Skeletal muscle satellite cell (primary cell): Measurements from ENCODE around the gene SNCB.

Source experiments
- H3K27me3 ChIP-seq: 2 replicates; pipeline ENCODE4 v1.7.0; 2013; ENCODE audit warnings: low read length; ENCODE audit not compliant: control insufficient read depth, insufficient read depth
- H3K36me3 ChIP-seq: 2 replicates; pipeline ENCODE4 v1.7.0; 2013; ENCODE audit warnings: mild to moderate bottlenecking, control low read depth, low read length; ENCODE audit not compliant: insufficient read depth
- H3K4me1 ChIP-seq: 2 replicates; pipeline ENCODE4 v1.7.0; 2013; ENCODE audit warnings: low read length; ENCODE audit not compliant: control insufficient read depth, insufficient read depth
- H3K4me2 ChIP-seq: 2 replicates; pipeline ENCODE4 v1.7.0; 2013; ENCODE audit warnings: mild to moderate bottlenecking, low read length
- H3K4me3 ChIP-seq: 2 replicates; pipeline ENCODE4 v1.7.0; 2013; ENCODE audit warnings: low read length
- H3K9ac ChIP-seq: 2 replicates; pipeline ENCODE4 v1.7.0; 2013; ENCODE audit warnings: mild to moderate bottlenecking, low read depth, low read length, moderate library complexity
- H3K9me3 ChIP-seq: replicated peaks from 2 replicates; pipeline ENCODE4 v1.7.0; 2013; ENCODE audit warnings: mild to moderate bottlenecking, control low read depth, low read length

Gene SNCB

DNA sequence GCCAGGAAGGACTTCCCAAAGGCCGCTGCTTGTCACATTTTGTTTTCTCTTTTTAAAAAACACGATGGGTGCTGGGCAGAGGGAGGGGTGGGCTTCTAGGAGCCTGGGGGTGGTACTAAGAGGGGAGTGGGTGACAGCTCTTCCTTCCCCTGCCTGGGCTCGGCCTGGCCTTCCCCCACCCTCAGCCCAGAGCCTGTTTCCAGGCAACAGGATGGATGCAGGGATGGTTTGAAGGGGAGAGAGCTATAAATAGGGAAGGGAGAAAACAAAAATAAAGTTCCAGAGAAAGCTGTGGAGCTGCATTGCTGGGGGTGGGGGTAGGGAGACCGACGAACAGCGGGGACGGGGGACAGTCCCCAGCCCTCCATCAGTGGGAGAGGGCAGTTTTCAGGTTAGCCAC lies 13.8 kb downstream of the SNCB start:
- Histone ChIP-seq H3K9me3 (no peaks in the 10 kb centered on the region), H3K4me3 (no peak overlapping the region), H3K27me3 (peaks cover 34% of the 10 kb centered on the region), H3K36me3 (no peaks in the 10 kb centered on the region), H3K9ac (no peak overlapping the region), H3K4me1 (peaks cover 53% of the 10 kb centered on the region), H3K4me2 (no peak overlapping the region)

DNA sequence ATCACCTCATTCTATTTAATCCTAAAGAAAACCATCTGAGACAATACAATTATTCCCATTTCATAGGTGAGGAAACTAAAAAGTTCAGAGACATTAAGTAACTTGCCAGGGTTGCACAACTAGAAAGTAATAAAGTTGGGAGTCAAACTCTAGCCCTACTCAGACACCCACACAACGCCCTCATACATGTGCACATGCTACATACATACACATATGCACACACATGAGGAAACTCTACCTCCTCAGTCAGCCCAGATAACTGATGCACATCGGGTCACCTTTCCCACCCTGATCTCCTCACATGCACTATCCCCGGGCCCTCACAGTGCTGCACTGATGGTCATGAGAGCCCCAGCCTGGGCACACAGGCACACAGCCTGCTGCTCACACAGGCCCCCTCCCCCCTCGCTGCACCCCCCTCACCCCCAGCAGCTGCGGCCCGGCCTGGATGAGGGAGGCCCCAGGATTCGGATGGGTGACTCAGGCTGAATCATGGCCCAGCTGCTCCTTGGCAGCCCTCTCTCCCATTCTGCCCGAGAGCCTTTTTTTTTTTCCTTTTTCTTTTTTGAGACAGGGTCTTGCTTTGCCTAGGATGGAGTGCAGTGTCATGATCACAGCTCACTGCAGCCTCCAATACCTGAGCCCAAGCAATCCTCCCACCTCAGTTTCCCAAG lies 15.4 kb downstream of the SNCB start:
- Histone ChIP-seq H3K9me3 (no peaks in the 10 kb centered on the region), H3K4me1 (peaks cover 39% of the 10 kb centered on the region), H3K4me2 (peak overlapping the region; percentile 52), H3K36me3 (no peaks in the 10 kb centered on the region), H3K9ac (no peak overlapping the region), H3K4me3 (no peak overlapping the region), H3K27me3 (peaks cover 18% of the 10 kb centered on the region)

DNA sequence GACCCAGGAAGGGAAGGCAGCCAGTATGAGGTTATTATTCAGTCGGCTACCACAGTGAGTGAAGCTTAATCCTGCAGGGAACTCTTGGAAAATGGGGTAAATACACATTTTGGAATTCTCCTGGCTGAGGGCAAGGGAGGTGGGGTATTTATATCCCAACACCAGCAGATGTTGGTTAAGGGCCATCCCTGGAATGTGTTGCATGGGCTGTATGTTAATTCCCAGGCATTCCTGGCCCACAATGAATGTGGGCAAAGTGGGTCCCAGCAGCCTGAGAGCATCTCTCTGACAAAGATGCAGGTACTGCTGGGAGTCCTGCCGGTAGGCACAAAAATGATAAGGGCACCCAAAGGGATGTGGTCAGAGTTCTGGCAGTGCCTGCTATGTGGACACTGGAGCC lies 17.5 kb downstream of the SNCB start:
- peaks cover 32% of the 10 kb centered on the region for H3K4me1 ChIP-seq
- no peaks in the 10 kb centered on the region for H3K36me3 ChIP-seq
- no peak overlapping the region for H3K4me2 ChIP-seq
- H3K4me3 ChIP-seq = no peak overlapping the region
- no peaks in the 10 kb centered on the region for H3K9me3 ChIP-seq
- H3K27me3 ChIP-seq = peaks cover 4% of the 10 kb centered on the region
- no peak overlapping the region for H3K9ac ChIP-seq

DNA sequence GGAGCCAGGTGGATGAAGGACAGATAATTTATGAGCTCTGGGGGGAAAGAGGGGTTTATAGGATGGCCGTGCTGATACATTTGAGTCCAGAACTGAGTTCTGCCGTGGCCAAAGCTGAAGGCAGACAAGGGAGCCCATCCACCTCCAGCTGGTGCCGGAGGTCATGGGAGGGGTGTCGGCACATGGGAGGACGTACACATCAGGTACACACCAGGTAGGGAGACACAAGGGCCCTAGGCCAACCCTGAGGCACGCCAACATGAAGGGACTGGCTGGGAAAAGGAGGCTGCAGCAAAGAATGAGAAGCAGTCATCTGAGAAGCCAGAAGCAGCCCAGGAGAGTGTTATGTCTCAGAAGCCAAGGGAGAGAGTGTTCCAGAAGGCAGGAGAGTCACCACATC lies 18.3 kb downstream of the SNCB start:
- Histone ChIP-seq H3K4me3 (no peak overlapping the region), H3K9ac (no peak overlapping the region), H3K4me1 (peaks cover 32% of the 10 kb centered on the region), H3K27me3 (peaks cover 3% of the 10 kb centered on the region), H3K36me3 (no peaks in the 10 kb centered on the region), H3K4me2 (no peak overlapping the region), H3K9me3 (no peaks in the 10 kb centered on the region)

- H3K4me3 ChIP-seq = no peak overlapping the region
- peaks cover 32% of the 10 kb centered on the region for H3K4me1 ChIP-seq
- no peak overlapping the region for H3K9ac ChIP-seq
- H3K9me3 ChIP-seq = no peaks in the 10 kb centered on the region
- H3K36me3 ChIP-seq = no peaks in the 10 kb centered on the region
- H3K27me3 ChIP-seq = no peaks in the 10 kb centered on the region
- no peak overlapping the region for H3K4me2 ChIP-seq
These were observed 18.9 kb downstream of the SNCB start for GRCh38 chr5:176611435-176611834.

DNA sequence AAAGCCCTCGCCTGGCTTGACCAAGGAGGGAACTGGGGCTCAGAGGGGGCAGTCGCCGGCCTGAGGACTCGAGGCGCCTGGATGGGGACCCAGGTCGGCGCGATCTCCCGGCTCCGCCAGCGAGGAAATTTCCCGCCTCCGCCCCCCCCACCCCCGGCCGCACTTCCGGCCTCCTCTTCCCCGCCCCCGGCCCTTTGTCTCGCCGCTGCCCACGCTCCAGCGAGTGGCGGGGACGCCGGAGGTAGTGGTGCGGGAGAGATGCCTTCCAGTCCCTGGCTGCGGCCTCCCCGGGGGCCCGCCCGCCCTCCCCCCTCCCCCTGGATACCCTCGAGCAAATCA lies 19.9 kb downstream of the SNCB start:
- Histone ChIP-seq H3K4me2 (peak overlapping the region; percentile 87), H3K9me3 (no peaks in the 10 kb centered on the region), H3K4me3 (peak overlapping the region; percentile 81), H3K36me3 (no peaks in the 10 kb centered on the region), H3K27me3 (no peaks in the 10 kb centered on the region), H3K9ac (peak overlapping the region; percentile 39), H3K4me1 (peaks cover 25% of the 10 kb centered on the region)

DNA sequence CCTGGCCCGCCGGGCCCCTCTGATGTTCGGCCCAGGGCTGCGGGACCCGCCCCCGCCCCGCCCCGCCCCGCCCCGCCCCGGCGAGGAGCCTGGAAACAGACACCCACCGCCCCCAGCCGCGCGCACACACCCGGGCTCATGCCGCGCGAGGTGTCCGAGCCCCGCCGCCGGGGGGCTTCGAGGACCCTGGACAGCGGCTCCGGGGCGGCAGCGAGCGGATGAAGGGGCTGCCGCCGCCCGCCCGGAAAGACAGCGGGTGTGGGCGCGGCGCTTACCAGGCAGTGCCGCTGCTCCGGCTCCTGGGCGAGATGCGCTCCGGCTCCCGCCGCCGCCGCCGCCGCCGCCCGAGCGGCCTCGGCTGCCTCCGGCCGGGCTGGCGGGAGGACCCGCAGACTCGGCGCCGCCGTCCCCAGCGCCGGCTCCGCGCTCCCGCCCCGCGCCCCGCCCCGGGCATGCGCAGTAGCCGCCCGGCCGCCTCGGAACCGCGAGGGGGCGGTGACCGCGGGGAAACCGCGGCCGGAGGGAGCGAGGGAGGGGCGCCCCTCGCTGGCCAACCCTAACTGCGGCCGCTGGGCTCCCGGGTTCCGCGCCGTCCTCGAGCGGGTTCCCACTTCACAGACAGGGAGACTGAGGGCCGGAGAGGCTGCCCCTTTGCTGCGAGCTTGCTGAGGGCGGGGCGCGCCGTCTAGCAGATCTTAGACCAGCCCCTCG lies 20.5 kb downstream of the SNCB start, which contains the start of gene GPRIN1:
Gene GPRIN1 (minus strand): TSS at position 433 of the 711 bp plus-strand sequence. CDS start 10,322 bp downstream, outside the sequence.
- Histone ChIP-seq H3K4me3 (peak within 1 kb of the TSS; percentile 81), H3K36me3 (no peaks in the 10 kb centered on the region), H3K27me3 (no peaks in the 10 kb centered on the region), H3K4me1 (peaks cover 21% of the 10 kb centered on the region), H3K9ac (peak within 1 kb of the TSS; percentile 59), H3K9me3 (no peaks in the 10 kb centered on the region), H3K4me2 (peak within 1 kb of the TSS; percentile 87)

- peak overlapping the region; percentile 87 for H3K4me2 ChIP-seq
- H3K4me3 ChIP-seq = peak overlapping the region; percentile 81
- no peaks in the 10 kb centered on the region for H3K27me3 ChIP-seq
- H3K9ac ChIP-seq = no peak overlapping the region
- peaks cover 13% of the 10 kb centered on the region for H3K4me1 ChIP-seq
- H3K36me3 ChIP-seq = no peaks in the 10 kb centered on the region
- H3K9me3 ChIP-seq = no peaks in the 10 kb centered on the region
These were observed 21.2 kb downstream of the SNCB start for GRCh38 chr5:176608937-176609723.

- no peak overlapping the region for H3K4me3 ChIP-seq
- no peak overlapping the region for H3K4me2 ChIP-seq
- H3K9me3 ChIP-seq = no peaks in the 10 kb centered on the region
- no peak overlapping the region for H3K9ac ChIP-seq
- no peaks in the 10 kb centered on the region for H3K27me3 ChIP-seq
- H3K4me1 ChIP-seq = peaks cover 4% of the 10 kb centered on the region
- no peaks in the 10 kb centered on the region for H3K36me3 ChIP-seq
These were observed 22.1 kb downstream of the SNCB start for GRCh38 chr5:176608142-176608705.

DNA sequence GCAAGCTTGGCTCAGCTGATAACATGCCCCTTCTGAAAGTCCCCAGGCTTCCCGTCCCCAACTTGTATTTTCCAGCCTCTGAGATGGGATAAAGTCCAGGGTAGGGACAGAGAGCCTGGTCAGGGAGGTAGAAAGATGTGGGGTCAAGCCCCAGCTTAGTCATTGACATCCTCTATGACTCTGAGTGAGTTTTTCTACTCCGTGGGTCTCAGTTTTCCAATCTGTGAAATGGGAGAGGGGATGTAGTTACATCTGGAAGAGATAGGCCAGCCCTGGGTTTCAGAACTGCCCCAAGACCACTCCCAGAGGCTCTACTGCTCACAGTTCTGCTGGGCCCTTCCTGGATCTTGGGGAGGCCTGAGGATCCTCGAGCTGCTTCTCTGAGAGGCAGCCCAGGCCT lies 23.5 kb downstream of the SNCB start:
- Histone ChIP-seq H3K4me1 (peaks cover 4% of the 10 kb centered on the region), H3K4me3 (no peak overlapping the region), H3K9me3 (no peaks in the 10 kb centered on the region), H3K27me3 (no peaks in the 10 kb centered on the region), H3K4me2 (no peak overlapping the region), H3K9ac (no peak overlapping the region), H3K36me3 (no peaks in the 10 kb centered on the region)

DNA sequence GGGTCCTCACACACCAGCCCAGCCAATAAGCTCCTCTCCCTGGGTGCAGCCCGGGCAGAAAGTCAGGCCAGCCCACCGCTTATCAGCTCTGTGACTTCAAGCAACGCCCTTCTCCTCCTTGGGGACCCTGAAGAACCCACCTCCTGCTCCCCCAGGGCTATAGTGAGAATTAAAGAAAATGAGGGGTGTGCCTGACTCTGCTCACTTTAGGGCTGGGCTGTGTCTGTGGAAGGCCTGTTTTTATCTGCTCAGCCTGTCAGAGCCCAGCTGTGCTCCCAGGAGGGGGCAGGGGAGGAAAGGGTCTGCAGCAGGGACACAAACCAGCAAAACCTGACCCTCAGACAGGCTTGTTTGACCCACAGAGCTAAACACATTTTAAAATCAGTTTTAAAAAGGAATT lies 24.3 kb downstream of the SNCB start:
- no peak overlapping the region for H3K4me3 ChIP-seq
- no peak overlapping the region for H3K4me2 ChIP-seq
- H3K4me1 ChIP-seq = peaks cover 4% of the 10 kb centered on the region
- H3K9me3 ChIP-seq = no peaks in the 10 kb centered on the region
- H3K27me3 ChIP-seq = no peaks in the 10 kb centered on the region
- no peaks in the 10 kb centered on the region for H3K36me3 ChIP-seq
- no peak overlapping the region for H3K9ac ChIP-seq
